ENCODE measurements around the gene AP2A2.

DNA sequence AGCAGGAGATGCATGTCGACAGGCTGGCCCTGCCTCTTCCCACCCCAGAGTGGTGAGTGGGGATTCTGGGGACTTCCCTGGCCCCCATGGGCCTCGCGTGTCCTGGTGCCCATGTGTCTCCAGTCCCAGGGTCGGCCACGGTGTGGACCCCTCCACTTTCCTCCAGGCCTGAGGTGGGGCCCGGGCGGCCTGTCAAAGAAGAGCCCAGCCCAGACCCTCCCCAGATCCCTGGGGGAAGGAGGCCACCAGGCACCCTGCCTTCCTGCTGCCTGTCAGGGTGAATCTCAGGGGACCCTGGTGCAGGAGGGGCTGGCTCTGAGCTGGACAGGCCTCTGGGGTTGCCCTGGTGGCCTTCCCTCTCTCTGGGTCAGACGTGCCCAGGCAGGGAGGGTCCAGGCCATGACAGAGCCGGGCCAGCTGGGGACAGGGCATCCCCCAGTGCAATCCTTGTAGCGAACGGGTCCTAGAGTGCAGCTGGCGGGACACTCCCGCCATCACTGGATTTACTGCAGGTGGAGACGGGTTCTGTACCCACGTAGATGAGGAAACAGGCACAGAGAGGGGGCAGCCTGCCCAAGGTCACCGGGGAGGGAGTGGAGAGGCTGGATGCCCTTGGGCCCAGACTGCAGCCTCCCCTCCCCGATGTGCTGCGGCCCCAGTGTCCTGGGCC, 124.4 kb downstream of the AP2A2 start:
- TF ChIP-seq, protein P1, sequence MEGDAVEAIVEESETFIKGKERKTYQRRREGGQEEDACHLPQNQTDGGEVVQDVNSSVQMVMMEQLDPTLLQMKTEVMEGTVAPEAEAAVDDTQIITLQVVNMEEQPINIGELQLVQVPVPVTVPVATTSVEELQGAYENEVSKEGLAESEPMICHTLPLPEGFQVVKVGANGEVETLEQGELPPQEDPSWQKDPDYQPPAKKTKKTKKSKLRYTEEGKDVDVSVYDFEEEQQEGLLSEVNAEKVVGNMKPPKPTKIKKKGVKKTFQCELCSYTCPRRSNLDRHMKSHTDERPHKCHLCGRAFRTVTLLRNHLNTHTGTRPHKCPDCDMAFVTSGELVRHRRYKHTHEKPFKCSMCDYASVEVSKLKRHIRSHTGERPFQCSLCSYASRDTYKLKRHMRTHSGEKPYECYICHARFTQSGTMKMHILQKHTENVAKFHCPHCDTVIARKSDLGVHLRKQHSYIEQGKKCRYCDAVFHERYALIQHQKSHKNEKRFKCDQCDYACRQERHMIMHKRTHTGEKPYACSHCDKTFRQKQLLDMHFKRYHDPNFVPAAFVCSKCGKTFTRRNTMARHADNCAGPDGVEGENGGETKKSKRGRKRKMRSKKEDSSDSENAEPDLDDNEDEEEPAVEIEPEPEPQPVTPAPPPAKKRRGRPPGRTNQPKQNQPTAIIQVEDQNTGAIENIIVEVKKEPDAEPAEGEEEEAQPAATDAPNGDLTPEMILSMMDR (IDR thresholded peaks at IDR 0.05), result no peak
- TF ChIP-seq POLR2A (IDR thresholded peaks at IDR 0.05; ENCODE audit: low read depth), result no peak
